DOHH2 (cell line): ENCODE results near the gene NRCAM.

Experiments used
- H3F3A ChIP-seq: fragments of 200-600 bp; sonication (generic), shearing (Covaris generic); 2 replicates; pipeline ENCODE4 v1.6.0; 2016; ENCODE audit warnings: antibody characterized with exemption, mild to moderate bottlenecking; ENCODE audit not compliant: control insufficient read depth, insufficient read depth
- H3K27ac ChIP-seq: fragments of 200-600 bp; sonication (generic); 2 replicates; pipeline ENCODE4 v1.5.1; 2014; ENCODE audit warnings: low read depth, mild to moderate bottlenecking, low read length, moderate library complexity
- H3K27me3 ChIP-seq: fragments of 200-600 bp; sonication (generic); 2 replicates; pipeline ENCODE4 v1.6.1; 2014; ENCODE audit warnings: mild to moderate bottlenecking, low read length, mixed read lengths; ENCODE audit not compliant: control insufficient read depth
- H3K36me3 ChIP-seq: fragments of 200-600 bp; sonication (generic); 2 replicates; pipeline ENCODE4 v1.6.1; 2014; ENCODE audit warnings: mild to moderate bottlenecking, low read length, moderate library complexity, mixed read lengths; ENCODE audit not compliant: control insufficient read depth
- H3K4me1 ChIP-seq: fragments of 200-600 bp; sonication (generic); 2 replicates; pipeline ENCODE4 v1.6.1; 2014; ENCODE audit warnings: mild to moderate bottlenecking, low read length, mixed read lengths; ENCODE audit not compliant: control insufficient read depth
- H3K4me2 ChIP-seq: fragments of 200-600 bp; sonication (generic); 2 replicates; pipeline ENCODE4 v1.6.0; 2014; ENCODE audit warnings: mild to moderate bottlenecking, low read length, moderate library complexity
- H3K4me3 ChIP-seq: fragments of 200-600 bp; sonication (generic); 2 replicates; pipeline ENCODE4 v1.5.1; 2014; ENCODE audit warnings: mild to moderate bottlenecking, low read length, mixed read lengths
- H3K79me2 ChIP-seq: fragments of 200-600 bp; sonication (generic); 2 replicates; pipeline ENCODE4 v1.6.1; 2014; ENCODE audit warnings: mild to moderate bottlenecking, low read length, mixed read lengths; ENCODE audit not compliant: control insufficient read depth
- H3K9me2 ChIP-seq: fragments of 200-600 bp; sonication (generic); replicated peaks from 2 replicates; pipeline ENCODE4 v1.6.1; 2014; ENCODE audit warnings: mild to moderate bottlenecking, low read length, mixed read lengths; ENCODE audit not compliant: control insufficient read depth
- H3K9me3 ChIP-seq: fragments of 200-600 bp; sonication (generic); 2 replicates; pipeline ENCODE4 v1.6.1; 2014; ENCODE audit warnings: antibody characterized with exemption, low read length, mixed read lengths; ENCODE audit not compliant: control insufficient read depth, insufficient read depth
- H4K20me1 ChIP-seq: fragments of 200-600 bp; sonication (generic); 2 replicates; pipeline ENCODE4 v1.6.0; 2014; ENCODE audit warnings: low read depth, mild to moderate bottlenecking, antibody characterized with exemption, low read length, moderate library complexity; ENCODE audit not compliant: control insufficient read depth, insufficient read depth
- CTCF ChIP-seq: fragments of 200-600 bp; sonication (generic); IDR thresholded peaks from one replicate; pipeline ENCODE4 v1.5.1; 2014; ENCODE audit warnings: antibody characterized with exemption, mild to moderate bottlenecking, low read depth, low read length; ENCODE audit not compliant: poor library complexity, severe bottlenecking
- EZH2phosphoT487 ChIP-seq: fragments of 200-600 bp; sonication (generic); IDR thresholded peaks from 2 replicates; pipeline ENCODE4 v1.6.1; 2017; ENCODE audit warnings: borderline replicate concordance, mild to moderate bottlenecking, antibody characterized with exemption, low read length, moderate library complexity, mixed read lengths

Gene NRCAM

DNA sequence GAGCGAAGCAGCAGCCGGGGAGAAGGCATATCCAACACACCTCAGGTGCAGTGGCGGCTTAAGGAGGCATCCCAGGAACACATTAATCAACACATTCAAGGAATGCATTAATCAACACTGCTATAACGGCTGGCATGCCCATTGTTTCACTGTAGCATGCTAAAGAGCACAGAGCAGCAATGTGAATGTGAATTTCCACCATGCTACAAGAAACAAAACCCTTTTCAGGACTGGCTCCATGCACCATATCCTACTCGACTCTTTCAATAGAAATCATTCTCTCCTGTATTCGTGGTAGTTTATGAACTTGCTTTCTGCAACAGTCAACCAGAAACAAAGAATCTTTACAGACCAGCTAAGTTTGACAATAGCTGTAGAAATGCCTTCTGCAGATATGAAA, 149.0 kb downstream of the NRCAM start:
- no peak for TF ChIP-seq EZH2phosphoT487
- no peak for TF ChIP-seq CTCF
- no peak overlapping the region for H3K27ac ChIP-seq
- no peaks in the 10 kb centered on the region for H4K20me1 ChIP-seq
- no peaks in the 10 kb centered on the region for H3K9me2 ChIP-seq
- no peaks in the 10 kb centered on the region for H3K9me3 ChIP-seq
- H3K36me3 ChIP-seq: no peaks in the 10 kb centered on the region
- no peaks in the 10 kb centered on the region for H3F3A ChIP-seq
- H3K4me2 ChIP-seq: no peak overlapping the region
- peaks cover 4% of the 10 kb centered on the region; the same call in 1 of the 2 replicates for H3K4me1 ChIP-seq
- H3K79me2 ChIP-seq: no peaks in the 10 kb centered on the region
- no peak overlapping the region for H3K4me3 ChIP-seq
- no peaks in the 10 kb centered on the region for H3K27me3 ChIP-seq

DNA sequence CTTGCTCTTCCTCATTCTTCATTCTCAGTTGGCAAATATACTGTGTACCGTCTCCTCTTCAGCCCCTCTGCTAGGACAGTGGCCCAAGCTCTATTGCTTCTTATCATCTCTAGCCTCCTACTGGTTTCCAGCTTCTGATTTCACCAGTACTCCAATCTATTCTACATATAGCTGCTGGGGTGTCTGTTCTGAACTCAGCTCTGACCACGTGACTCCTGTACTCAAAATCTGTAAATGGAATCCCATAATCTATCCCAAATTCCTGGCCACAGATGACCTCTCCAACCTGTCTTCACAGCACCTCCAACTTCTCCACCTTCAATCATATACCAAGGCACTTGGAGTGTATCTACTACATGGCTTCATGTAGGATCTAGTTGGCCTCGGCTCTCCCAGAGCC, 152.9 kb downstream of the NRCAM start:
- Histone ChIP-seq H3K27me3 (no peaks in the 10 kb centered on the region), H3F3A (no peaks in the 10 kb centered on the region), H3K4me3 (no peak overlapping the region), H3K9me2 (no peaks in the 10 kb centered on the region), H3K9me3 (no peaks in the 10 kb centered on the region), H4K20me1 (no peaks in the 10 kb centered on the region), H3K27ac (no peak overlapping the region), H3K79me2 (no peaks in the 10 kb centered on the region), H3K4me1 (no peaks in the 10 kb centered on the region), H3K36me3 (no peaks in the 10 kb centered on the region), H3K4me2 (no peak overlapping the region)
- no peak for TF ChIP-seq CTCF

GRCh38 chr7:108301387-108301786, 154.8 kb downstream of the NRCAM start:
- Histone ChIP-seq H3K27me3 (no peaks in the 10 kb centered on the region), H3K9me2 (no peaks in the 10 kb centered on the region), H3K36me3 (no peaks in the 10 kb centered on the region), H3K4me1 (no peaks in the 10 kb centered on the region), H3K27ac (no peak overlapping the region), H3K9me3 (no peaks in the 10 kb centered on the region), H3K79me2 (no peaks in the 10 kb centered on the region), H3F3A (no peaks in the 10 kb centered on the region), H3K4me3 (no peak overlapping the region), H4K20me1 (no peaks in the 10 kb centered on the region), H3K4me2 (no peak overlapping the region)
- TF ChIP-seq EZH2phosphoT487 (no peak), CTCF (no peak)
